Measurements from ENCODE around the gene PASK.

Gene PASK

GRCh38 chr2:241130316-241130715 lies 19.0 kb downstream of the PASK start:
- H3K27ac ChIP-seq (ENCODE audit: poor library complexity, severe bottlenecking), result no peak overlapping the region
- no peaks in the 10 kb centered on the region for H3K4me1 ChIP-seq (ENCODE audit: insufficient read depth, poor library complexity, severe bottlenecking)
- H3K9me3 ChIP-seq (ENCODE audit: severe bottlenecking), result no peaks in the 10 kb centered on the region
- DNase-seq (ENCODE audit: low spot score) (no peak), ATAC-seq (ENCODE audit: low read depth) (no peak)
- no peak overlapping the region for H3K4me3 ChIP-seq (ENCODE audit: severe bottlenecking)
- TF ChIP-seq CTCF (IDR thresholded peaks at IDR 0.05; ENCODE audit: poor library complexity, severe bottlenecking), result no peak
- H3K36me3 ChIP-seq (ENCODE audit: low read depth), result no peaks in the 10 kb centered on the region
- no peaks in the 10 kb centered on the region for H3K27me3 ChIP-seq (ENCODE audit: insufficient read depth, poor library complexity, severe bottlenecking)

- Histone ChIP-seq H3K27ac (ENCODE audit: poor library complexity, severe bottlenecking) (no peak overlapping the region), H3K4me1 (ENCODE audit: insufficient read depth, poor library complexity, severe bottlenecking) (no peaks in the 10 kb centered on the region), H3K27me3 (ENCODE audit: insufficient read depth, poor library complexity, severe bottlenecking) (no peaks in the 10 kb centered on the region), H3K4me3 (ENCODE audit: severe bottlenecking) (no peak overlapping the region), H3K36me3 (ENCODE audit: low read depth) (no peaks in the 10 kb centered on the region), H3K9me3 (ENCODE audit: severe bottlenecking) (no peaks in the 10 kb centered on the region)
- no peak for TF ChIP-seq CTCF (IDR thresholded peaks at IDR 0.05; ENCODE audit: poor library complexity, severe bottlenecking)
- no peak for ATAC-seq (ENCODE audit: low read depth)
- DNase-seq (ENCODE audit: low spot score), result no peak
Measured at GRCh38 chr2:241129086-241129871, 20.0 kb downstream of the PASK start.

GRCh38 chr2:241128266-241128665 lies 21.0 kb downstream of the PASK start:
- Histone ChIP-seq H3K4me1 (ENCODE audit: insufficient read depth, poor library complexity, severe bottlenecking) (no peaks in the 10 kb centered on the region), H3K27me3 (ENCODE audit: insufficient read depth, poor library complexity, severe bottlenecking) (no peaks in the 10 kb centered on the region), H3K4me3 (ENCODE audit: severe bottlenecking) (no peak overlapping the region), H3K27ac (ENCODE audit: poor library complexity, severe bottlenecking) (no peak overlapping the region), H3K9me3 (ENCODE audit: severe bottlenecking) (no peaks in the 10 kb centered on the region), H3K36me3 (ENCODE audit: low read depth) (no peaks in the 10 kb centered on the region)
- no peak for TF ChIP-seq CTCF (IDR thresholded peaks at IDR 0.05; ENCODE audit: poor library complexity, severe bottlenecking)
- DNase-seq (ENCODE audit: low spot score), result no peak
- ATAC-seq (ENCODE audit: low read depth), result no peak

DNA sequence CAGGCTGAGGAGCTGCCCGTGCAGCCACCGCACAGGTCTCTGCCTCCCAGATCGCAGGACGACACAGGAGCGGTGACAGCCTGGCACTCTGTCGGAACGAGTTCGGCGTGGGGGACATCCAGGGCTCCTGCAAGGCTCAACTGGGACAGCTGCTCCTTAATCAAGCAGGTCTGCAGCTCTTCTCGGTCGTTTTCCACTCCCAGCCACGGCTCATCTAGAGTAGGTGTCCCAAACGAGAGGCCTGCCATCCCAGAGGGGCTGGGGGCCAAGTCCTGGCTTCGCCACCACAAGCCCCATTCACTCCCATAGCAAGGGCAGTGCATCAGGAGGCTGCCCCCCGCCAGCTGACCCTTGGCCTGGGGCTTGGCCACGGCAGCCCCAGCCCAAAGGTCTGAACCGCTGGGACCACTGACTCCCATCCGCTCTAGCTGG lies 22.5 kb downstream of the PASK start:
- ATAC-seq (ENCODE audit: low read depth) (no peak), DNase-seq (ENCODE audit: low spot score) (no peak)
- Histone ChIP-seq H3K27ac (ENCODE audit: poor library complexity, severe bottlenecking) (no peak overlapping the region), H3K36me3 (ENCODE audit: low read depth) (peaks cover 8% of the 10 kb centered on the region), H3K9me3 (ENCODE audit: severe bottlenecking) (no peaks in the 10 kb centered on the region), H3K4me3 (ENCODE audit: severe bottlenecking) (no peak overlapping the region), H3K27me3 (ENCODE audit: insufficient read depth, poor library complexity, severe bottlenecking) (no peaks in the 10 kb centered on the region), H3K4me1 (ENCODE audit: insufficient read depth, poor library complexity, severe bottlenecking) (no peaks in the 10 kb centered on the region)
- TF ChIP-seq CTCF (IDR thresholded peaks at IDR 0.05; ENCODE audit: poor library complexity, severe bottlenecking), result no peak

DNA sequence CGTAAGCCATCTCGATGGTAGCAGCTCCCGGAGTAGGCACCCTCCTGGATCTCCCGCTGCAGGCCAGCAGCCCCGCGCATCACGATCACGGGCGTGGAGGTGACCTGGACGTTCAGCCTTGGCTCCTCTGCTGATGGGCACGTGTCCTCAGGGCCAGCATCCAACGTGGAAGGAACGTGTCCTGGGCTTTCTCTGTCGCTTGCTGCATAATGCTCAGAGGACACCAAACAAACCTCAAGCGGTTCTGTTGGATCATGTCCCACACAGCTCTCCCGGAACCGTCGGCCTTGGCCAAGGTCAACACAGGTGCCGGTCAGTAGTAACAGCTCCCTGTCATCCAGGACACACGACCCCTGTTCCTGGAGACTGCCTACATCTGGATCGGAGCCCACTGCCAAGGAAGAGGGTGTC lies 23.1 kb downstream of the PASK start:
- H3K27ac ChIP-seq (ENCODE audit: poor library complexity, severe bottlenecking), result no peak overlapping the region
- H3K4me1 ChIP-seq (ENCODE audit: insufficient read depth, poor library complexity, severe bottlenecking), result no peaks in the 10 kb centered on the region
- ATAC-seq (ENCODE audit: low read depth), result no peak
- peaks cover 14% of the 10 kb centered on the region for H3K36me3 ChIP-seq (ENCODE audit: low read depth)
- no peak for TF ChIP-seq CTCF (IDR thresholded peaks at IDR 0.05; ENCODE audit: poor library complexity, severe bottlenecking)
- no peaks in the 10 kb centered on the region for H3K27me3 ChIP-seq (ENCODE audit: insufficient read depth, poor library complexity, severe bottlenecking)
- H3K9me3 ChIP-seq (ENCODE audit: severe bottlenecking), result no peaks in the 10 kb centered on the region
- no peak for DNase-seq (ENCODE audit: low spot score)
- no peak overlapping the region for H3K4me3 ChIP-seq (ENCODE audit: severe bottlenecking)
